Measurements from ENCODE around the gene ARMC3.
A peak's percentile ranks its signal among the peaks of the same experiment; 100 is the strongest.
"Not testable (repeated sequence)": the region's sequence is repeated elsewhere in the genome, so short reads cannot be mapped to it uniquely, and the experiment has no call there.

The ARMC3 gene

DNA sequence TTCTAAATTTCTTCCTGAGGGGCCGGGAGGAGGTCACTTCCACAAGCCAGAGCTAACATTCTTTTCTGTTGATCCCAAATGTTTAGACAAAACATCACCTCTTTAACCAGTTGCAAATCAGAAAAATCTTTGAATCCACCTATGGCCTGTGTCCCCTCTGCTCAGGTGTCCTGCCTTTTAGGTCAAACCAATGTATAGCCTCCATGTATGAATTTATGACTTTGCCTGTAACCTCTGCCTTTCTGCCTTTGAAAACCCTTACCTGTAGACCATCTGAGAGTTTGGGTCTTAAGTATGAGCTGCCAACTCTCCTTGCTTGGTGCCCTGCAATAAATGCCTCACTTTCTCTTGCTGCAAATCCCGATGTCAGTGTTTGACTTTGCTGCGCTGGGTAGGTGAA is 123.4 kb downstream of the ARMC3 start:
- no peak for DNase-seq

DNA sequence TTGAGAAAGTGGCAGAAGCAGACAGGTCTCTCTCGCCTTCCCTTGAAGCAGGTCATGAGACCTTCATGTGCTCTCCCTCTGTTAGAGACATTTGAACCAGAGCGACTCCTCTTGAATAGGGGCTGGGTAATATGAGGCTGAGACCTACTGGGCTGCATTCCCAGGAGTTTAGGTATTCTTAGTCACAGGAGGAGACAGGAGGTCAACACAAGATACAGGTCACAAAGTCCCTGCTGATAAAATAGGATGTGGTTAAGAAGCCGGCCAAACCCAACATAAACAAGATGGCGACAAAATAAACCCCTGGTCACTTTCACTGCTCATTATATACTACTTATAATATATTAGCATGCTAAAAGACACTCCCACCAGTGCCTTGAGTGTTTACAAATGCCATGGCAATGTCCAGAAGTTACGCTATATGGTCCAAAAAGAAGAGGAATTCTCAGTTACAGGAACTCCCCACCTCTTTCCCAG is 124.0 kb downstream of the ARMC3 start:
- no peak for DNase-seq

DNA sequence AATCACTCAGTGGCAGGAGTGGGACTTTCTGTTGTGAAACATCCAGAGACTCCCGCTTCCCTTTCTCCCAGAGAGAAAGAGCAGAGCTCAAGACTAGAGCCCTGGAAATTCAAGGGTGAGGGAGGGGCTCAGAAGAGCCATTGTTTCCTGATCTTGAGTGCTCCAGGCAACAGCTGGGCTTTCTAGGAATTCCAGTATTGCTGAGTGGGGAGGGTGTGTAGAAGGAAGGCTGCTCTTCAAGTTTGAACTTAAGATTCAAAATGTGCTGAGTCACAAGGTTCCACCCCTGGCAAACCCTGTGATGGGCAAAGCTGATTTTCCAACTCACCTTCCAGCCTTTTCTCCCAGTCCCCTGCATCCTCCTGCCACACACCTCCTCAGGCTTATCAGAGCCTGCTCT is 125.2 kb downstream of the ARMC3 start:
- no peak for DNase-seq

DNA sequence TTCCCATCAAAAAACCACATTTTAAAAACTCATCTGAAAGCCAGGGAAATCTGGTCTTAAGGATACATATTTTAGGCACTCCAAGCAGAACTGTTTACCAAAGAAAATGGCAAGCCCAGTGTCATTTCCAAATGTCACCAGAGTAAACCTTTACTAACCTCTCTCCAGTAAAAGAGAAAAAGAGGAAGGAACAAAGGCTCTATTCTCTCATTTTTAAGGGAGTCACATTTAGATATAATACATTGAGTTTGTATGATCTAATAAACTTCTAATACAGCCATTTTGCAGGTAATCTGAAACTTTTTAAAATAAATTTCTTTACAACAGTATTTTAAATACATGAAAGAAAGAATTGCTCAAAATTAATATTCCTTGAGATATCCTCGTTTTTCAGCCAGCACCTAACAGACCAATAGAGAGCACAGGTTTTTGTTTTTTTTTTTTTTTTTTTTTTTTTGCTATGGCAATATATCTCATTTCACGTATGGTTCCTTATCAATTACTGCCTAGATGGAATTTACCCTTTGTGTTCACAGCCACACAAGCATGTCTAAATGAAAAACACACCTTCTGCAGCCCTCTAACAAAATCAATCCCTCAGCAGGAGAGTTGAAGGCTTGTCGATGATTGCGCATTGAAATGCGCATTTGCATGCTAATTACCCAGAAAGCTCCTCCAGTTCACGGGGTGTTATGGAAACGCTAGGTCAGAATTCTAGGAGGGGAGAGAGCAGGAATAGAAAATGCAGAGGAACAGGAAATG is 127.8 kb downstream of the ARMC3 start:
- no peak for DNase-seq

DNA sequence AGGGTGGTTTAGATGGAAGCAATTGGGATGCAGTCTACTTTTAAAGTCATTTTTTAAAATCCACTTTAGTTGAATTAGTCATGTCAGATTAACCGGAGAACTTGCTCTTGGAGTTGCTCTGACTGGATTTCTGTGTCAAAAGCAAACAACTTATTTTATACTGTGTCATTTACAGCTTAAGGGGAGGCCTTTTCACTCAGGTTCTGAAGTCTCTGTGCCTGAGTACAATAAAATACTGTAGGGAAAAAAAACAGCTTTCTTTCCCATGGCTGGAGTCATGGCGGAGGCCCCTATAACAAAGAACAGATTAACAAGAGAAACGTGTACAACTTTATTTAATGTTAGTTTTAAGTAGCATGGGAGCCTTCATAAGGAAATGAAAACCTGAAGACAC is 128.3 kb downstream of the ARMC3 start:
- DNase-seq, result no peak

DNA sequence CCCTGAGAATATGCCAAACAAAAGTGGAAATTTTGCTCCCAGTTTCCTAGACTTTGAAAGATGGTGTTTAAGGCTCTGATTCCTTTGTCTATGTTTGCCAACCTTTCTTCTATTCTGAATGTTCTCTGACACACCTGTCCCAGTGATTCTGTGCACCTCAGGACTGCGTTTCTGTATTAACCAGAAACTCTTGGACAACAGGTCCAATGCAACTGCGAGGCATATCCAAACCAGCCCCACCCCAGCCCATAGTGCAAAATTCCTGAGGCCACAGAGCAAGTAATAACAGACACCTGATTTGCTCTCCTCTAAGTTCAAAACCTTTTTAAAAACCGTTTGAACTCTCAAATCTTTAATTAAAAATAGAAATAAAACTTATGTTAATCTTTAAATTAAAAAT is 130.5 kb downstream of the ARMC3 start:
- no peak for DNase-seq

DNA sequence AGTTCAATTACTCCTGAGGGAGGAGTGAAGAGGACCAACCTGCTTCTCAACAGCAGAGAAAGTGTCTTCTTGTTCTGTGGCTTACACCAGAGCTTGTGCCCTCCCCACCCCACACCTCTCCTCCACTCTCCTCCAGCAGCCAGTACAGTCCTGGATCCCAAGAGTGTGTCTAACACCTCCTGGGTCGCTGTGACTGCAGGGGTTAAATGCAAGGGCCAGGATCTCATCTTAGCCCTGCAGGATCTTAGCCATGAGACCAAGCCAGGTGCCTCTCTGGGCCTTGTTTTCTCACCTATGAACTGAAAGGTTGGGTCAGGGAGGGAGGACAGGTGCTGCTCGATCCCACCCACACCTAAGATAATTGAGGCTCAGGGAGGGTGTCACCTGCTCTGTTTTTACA is 133.1 kb downstream of the ARMC3 start:
- no peak for DNase-seq

DNA sequence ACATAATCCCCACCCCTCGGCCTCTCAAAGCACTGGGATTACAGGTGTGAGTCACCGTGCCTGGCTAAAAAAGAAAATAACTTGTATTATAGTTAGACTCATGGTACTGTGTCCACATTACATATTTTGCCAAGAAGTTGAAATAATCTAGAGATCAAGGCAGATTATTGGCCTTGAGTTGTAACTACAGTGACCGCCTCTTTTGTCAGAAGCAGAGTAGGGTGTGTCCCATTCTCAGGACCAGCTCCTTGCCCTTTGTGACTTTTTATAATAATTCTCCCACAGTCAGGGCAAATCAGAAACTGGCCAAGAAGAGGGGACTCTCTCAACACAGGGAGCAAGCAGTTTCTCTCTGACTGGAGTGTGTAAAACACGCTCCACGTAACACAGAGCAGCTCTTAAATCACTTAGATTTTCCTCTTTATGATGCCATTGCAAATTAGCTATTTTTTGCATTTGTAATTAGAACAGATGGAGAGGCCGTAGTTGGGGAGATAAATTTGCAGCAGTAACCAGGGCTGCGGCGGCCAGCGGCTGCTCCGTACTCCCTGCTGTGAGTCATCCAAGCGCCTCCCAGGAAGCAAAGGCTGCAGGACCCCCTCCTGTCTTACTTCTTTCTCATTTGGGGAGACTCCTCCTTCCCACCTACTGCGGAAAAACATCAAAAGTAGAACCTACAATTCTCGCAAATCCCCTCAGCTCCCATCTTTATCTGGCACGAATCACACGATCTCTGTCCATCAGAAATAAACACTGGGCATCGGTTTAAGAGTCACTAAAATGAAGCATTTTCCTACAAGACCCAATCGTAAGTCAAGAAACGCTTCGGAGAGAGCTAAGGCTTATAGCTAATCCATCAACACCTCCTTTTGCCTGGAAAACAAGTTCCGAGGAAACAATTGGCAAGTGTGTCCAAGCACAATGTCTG is 135.5 kb downstream of the ARMC3 start:
- DNase-seq, result peak; percentile 66

DNA sequence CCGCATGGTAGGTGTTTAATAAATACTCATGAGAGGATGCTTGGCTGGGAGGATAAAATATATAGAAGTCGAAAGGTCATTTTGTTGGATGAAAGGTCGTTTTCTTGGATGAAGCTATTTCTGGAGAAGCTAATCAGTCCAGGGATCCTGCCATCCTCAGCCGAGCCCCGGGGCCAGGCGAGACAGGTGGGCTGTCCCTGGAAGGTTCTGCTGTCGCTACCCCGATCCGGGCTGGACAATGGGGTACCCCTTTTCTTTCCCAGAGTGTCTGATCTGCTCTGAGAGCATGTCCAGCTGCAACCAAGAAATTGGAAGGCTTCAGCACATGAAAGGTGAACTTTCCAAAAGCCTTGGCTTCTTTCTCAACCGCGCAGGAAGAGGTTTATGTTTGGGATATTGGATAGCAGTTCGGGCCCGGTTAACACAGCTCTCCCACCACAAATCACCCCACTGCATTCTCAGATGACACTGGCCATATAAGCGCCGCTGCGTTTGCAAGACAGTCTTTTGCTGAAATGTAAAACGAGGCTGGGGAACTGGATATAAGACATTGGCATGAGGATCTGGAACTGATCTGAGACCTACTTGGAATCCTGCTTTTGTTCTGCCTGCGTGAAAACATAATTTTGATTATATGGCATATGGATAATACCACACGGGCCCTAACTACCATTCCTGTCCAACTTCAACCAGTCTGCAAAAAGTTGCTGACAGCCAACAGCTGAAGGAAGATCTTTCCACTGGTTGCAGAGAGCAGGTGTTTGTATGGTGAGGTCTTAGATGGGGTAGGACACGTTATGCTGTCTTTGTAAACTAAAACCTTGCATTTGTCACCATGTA is 136.3 kb downstream of the ARMC3 start:
- DNase-seq, result peak; percentile 59

DNA sequence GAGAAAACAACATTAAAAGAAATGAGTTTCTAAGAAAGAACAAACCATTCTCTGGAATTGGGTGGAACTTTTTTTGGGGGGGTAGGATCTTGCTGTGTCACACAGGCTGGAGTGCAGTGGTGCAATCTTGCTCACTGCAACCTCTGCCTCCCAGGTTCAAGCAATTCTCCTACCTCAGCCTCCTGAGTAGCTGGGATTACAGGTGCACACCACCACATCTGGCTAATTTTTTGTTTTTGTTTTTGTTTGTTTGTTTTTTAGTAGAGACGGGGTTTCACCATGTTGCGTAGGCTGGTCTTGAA is 136.9 kb downstream of the ARMC3 start:
- DNase-seq, result not testable (repeated sequence)

DNA sequence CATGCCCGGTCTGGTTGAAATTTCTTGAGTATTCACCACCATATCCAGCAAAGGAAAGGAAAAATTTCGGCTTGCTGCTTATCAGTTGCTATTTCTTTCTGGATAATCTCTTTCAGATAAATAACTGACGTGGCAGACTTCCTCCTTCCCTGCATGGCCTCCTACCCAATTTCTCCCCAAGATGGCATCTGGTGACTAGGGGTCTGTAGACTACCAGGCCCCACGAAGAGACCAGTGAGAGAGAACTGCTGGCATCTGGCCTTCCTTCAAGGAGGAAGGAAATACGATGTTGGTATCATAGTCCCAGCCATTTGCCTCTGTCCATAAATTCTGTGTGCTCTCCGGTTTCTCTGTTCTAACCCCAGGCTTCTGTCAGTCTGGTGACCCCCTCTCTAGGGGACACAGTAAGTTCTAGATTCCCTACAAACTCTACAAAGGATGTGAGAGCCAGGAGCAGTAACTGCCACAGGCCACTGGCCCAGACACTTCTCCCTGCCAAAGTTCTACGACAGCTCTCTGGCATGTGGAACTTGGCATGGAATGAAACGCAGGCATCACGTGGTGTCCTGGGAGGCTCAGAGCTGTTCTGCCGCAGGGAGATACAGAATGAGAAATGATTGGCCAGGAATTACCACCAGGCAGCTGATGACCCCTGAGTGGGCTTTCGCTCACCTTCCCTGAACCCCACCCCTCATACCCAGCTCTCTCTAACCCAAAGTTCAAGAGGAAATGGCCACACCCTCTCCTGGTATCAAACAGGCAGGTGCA is 137.5 kb downstream of the ARMC3 start:
- DNase-seq, result no peak

DNA sequence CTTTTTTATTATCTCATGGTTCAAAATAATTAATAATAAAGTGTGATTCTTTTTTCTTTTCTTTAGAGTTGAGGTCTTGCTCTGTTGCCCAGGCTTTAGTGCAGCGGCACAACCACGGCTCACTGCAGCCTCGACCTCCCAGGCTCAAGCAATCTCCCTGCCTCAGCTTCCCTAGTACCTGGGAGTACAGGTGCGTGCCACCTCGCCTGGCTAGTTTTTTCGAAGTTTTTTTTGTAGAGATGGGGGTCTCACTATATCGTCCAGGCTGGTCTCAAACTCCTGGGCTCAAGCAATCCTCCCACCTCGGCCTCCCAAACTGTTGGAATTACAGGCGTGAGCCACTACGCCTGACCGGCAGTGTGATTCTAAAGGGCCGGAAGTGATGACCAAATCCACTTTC is 139.5 kb downstream of the ARMC3 start:
- no peak for DNase-seq

DNA sequence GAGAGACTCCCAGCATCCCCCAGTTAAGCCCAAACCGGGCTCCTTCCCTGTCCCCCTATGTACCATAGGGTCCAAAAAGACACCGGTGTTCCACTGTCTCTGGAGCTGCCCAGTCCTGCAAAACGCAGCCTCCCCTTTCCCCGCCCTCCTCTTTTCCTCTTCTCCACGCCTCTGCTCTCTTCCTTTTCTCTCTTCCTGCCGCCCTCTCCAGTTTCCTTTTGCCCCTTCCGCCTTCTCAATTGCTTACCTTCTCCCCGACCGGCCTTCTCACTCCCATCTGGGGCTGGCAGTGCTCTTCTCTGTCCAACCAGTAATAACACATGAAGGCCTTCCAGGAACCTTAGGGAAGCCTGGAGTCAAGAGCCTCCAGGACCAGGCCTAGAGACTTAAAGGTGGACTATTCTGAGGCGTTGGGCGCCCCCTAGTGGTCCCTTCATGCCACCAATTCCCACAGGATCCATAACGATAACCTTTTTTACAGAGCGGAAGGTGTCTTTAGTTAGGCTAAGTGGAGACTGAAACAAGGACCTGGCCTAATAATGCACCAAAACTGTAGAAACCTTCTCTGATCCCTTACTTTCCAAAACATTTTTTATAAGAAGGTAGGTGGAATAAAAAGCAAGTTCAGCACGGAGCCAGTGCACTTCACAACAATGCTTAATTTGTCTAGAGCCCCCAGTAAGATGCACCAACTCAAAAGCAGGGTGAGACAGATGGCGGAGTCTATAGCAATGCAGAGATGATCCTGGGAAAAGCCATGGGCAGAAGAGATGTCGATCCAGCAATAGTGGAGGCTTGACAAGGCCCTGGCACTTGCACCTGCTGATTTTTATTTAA is 140.3 kb downstream of the ARMC3 start:
- peak; percentile 63 for DNase-seq

DNA sequence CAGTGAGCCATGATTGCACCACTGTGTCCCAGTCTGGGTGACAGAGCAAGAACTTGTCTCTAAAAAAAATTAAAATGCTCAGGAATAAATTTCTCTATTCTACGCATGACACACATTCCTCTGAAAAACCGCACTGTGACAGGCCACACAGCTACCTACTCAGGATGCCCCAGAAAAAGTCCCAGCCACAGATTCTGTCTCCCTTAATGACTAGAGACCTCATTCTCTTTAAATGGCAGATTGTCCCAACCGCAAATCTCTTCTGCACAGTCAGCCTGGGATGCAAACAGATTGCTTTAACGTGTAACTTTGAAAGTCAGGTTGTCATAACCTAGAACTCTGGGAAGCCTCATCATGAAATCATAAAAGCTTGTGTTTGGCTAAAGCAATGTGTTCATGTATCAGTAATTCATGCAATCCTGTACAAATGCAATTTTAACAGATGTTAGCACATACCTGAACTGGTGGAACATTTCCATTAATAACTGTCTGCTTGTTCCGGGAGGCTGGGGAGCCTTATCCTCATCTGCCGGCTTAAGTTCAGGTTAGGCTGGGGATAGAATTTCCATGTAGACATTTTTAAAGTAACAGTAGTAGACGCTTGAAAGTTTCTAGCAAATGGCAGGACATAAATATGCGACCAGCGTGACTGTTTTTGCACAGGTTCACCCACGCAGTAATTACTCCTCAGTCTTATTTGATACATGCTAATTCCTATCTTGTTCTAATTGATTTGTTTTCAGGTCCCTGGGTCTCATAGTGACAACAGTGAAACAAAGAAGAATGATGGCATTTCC is 141.4 kb downstream of the ARMC3 start:
- DNase-seq, result peak; percentile 32

DNA sequence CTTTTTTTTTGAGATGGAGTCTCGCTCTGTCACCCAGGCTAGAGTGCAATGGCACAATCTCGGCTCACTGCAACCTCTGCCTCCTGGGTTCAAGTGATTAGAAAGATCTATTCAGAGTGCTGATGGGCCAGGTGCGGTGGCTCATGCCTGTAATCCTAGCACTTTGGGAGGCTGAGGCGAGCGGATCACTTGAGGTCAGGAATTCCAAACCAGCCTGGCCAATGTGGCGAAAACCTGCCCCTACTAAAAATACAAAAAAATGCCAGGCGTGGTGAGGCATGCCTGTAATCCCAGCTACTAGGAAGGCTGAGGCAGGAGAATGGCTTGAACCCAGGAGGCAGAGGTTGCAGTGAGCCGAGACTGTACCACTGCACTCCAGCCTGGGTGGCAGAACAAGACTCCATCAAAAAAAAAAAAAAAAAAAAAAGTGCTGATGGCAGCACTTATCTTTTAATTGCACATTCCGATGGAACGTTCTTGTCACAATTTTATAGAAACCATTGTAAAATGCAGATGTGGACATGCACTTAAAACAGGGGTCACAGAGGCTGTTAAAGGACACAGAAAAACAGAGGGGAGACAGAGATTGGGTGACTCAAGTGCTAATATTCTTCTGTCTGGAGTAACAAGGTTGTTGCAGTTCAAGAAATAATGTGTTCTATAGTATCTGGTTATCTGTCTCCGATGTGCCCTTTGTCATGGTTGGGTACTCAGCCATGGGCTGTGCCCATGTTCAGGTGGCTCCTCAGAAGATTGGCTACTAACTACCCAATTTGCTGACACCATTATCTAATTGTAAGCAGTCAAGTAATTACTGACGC is 142.4 kb downstream of the ARMC3 start:
- not testable (repeated sequence) for DNase-seq

DNA sequence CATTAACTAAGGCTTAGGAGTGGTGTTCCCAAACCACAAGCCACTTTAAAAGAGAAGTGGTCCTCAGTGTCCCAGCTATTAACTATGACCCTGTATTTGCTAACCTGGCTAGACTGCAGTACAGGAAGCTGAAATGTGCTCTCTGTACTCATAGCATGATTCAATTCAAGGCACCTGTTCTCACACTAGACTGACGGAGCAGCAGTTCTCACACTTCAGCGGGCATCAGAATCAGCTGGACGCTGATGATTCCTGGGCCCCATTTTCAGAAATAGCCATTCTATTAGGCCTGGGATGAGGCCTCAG is 143.0 kb downstream of the ARMC3 start:
- DNase-seq, result no peak

DNA sequence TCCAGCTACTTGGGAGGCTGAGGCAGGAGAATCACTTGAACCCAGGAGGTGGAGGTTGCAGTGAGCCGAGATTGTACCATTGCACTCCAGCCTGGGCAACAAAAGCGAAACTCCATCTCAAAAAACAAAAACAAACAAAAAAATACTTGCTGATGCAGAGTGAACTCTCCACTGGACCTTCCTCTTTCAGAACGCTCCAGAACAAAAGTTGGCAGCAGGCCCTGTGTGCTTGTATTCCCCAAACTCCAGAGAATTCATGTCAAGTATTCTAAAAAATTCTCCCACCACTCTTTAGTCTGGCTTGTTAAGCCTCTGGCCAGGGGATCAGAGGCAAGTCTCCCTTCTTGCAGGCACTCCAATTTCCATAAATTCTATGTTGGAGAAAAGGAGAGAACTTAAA is 144.7 kb downstream of the ARMC3 start:
- DNase-seq, result not testable (repeated sequence)

DNA sequence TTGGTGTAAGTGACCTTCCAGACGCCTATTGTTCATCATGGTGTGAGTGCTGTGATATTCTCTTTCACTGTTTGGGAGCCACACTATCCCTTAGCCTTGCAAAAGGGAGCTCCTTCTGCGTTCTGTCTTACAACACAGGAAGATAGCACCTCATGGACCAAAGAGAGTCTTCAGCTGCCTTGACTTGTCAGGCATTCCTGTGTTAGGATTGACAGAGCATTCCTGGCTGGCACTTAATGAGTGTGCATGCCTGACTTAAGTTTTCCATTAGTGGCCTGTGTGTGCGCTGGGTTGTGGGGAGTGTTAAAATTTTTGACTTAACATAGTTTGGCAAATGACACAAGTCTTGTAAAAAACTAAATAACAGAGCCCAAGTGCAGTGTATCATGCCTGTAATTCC is 145.7 kb downstream of the ARMC3 start:
- DNase-seq, result no peak

DNA sequence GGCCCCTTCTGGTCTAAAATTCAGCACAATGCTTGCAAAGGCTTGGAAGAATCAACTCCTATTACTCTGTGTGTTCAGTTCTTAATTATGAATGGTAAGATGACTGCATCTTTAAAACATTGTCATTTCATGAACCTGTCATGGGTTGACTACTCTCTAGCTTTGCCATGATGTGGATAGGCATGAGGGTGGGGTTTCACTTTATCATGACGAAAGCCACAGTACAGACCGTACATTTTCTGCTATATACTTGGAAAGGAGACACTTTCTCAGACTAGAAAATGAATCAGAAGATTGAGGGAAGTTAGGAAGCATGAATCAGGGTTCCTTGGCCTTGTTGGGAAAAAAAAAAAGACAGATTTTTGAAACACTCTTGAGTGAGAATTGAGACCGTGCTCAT is 147.8 kb downstream of the ARMC3 start:
- no peak for DNase-seq
